ENCODE results near the gene PSME3IP1.

DNA sequence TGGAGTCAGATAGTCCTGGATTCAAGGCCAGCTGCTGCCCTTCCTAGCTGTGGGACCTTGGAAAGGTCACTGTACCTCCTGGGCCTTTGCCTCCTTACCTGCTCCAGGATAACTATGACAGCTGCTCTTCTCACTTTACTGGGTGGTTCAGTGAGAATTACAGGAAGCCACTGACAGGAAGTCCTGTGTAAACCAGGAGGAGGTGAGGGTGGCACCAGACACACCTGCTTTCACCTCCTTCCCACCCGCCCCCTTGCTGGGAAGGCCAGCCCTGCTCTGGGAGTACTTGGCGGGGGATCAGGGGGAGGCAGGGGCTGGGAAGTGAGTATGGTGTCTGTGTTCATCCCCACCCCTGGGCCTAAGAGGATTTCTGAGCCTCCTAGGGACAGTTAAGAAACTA, 50.9 kb downstream of the PSME3IP1 start:
- TF ChIP-seq, protein P1, sequence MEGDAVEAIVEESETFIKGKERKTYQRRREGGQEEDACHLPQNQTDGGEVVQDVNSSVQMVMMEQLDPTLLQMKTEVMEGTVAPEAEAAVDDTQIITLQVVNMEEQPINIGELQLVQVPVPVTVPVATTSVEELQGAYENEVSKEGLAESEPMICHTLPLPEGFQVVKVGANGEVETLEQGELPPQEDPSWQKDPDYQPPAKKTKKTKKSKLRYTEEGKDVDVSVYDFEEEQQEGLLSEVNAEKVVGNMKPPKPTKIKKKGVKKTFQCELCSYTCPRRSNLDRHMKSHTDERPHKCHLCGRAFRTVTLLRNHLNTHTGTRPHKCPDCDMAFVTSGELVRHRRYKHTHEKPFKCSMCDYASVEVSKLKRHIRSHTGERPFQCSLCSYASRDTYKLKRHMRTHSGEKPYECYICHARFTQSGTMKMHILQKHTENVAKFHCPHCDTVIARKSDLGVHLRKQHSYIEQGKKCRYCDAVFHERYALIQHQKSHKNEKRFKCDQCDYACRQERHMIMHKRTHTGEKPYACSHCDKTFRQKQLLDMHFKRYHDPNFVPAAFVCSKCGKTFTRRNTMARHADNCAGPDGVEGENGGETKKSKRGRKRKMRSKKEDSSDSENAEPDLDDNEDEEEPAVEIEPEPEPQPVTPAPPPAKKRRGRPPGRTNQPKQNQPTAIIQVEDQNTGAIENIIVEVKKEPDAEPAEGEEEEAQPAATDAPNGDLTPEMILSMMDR (IDR thresholded peaks at IDR 0.05), result no peak
- TF ChIP-seq POLR2A (IDR thresholded peaks at IDR 0.05), result no peak

All from lower leg skin (tissue), 3 donors.